Esophagus muscularis mucosa (tissue), 3 donors: Measurements from ENCODE around the gene ACP3.

Experiments used
- CTCF ChIP-seq, 3 experiments: fragments of 200-600 bp in 2 of 3; fragments of 450-650 bp in 1 of 3; sonication (generic) in 2 of 3; IDR thresholded peaks; one replicate each; pipeline ENCODE4 v1.5.1; 2017 to 2019; ENCODE audit warnings: antibody characterized with exemption in 3 of 3, mild to moderate bottlenecking in 2 of 3, moderate library complexity in 1 of 3
- POLR2A ChIP-seq: fragments of 450-650 bp; IDR thresholded peaks from one replicate; pipeline ENCODE4 v1.6.1; 2017; ENCODE audit warnings: antibody characterized with exemption, moderate library complexity, mild to moderate bottlenecking, low read depth
- POLR2AphosphoS5 ChIP-seq, 2 donors: sonication (generic); formaldehyde crosslinking; IDR thresholded peaks; one replicate each; pipeline ENCODE4 v1.6.1; 2017; ENCODE audit warnings: antibody characterized with exemption in 2 of 2

GRCh38 chr3:132378048-132378762 lies 61.0 kb downstream of the ACP3 start:
- TF ChIP-seq POLR2AphosphoS5 (IDR thresholded peaks at IDR 0.05) = no peak
- TF ChIP-seq CTCF (IDR thresholded peaks at IDR 0.05) = no peak
- TF ChIP-seq POLR2A = no peak
